SU-DHL-6 (cell line): ENCODE measurements around the gene PEX7.

ENCODE experiments used
- H2AFZ ChIP-seq: fragments of 200-600 bp; sonication (generic); 2 replicates; pipeline ENCODE4 v1.6.1; 2014; ENCODE audit warnings: low read depth, mild to moderate bottlenecking, moderate library complexity, mixed read lengths, antibody characterized with exemption, low read length; ENCODE audit not compliant: severe bottlenecking
- H3F3A ChIP-seq: fragments of 200-600 bp; shearing (Covaris generic); 2 replicates; pipeline ENCODE4 v1.6.0; 2016; ENCODE audit warnings: antibody characterized with exemption, mild to moderate bottlenecking; ENCODE audit not compliant: insufficient read depth
- H3K27ac ChIP-seq: fragments of 200-600 bp; sonication (generic); 2 replicates; pipeline ENCODE4 v1.5.1; 2016; ENCODE audit warnings: low read depth, mild to moderate bottlenecking, low read length, moderate library complexity, mixed read lengths
- H3K27me3 ChIP-seq: fragments of 200-600 bp; sonication (generic), shearing (Covaris generic); 2 replicates; pipeline ENCODE4 v1.6.0; 2014; ENCODE audit warnings: mild to moderate bottlenecking, low read length
- H3K36me3 ChIP-seq: fragments of 200-600 bp; sonication (generic); 2 replicates; pipeline ENCODE4 v1.6.1; 2014; ENCODE audit warnings: mild to moderate bottlenecking, low read length, mixed read lengths
- H3K4me2 ChIP-seq: fragments of 300-600, 200-600 bp; shearing (Covaris generic), sonication (generic); 2 replicates; pipeline ENCODE4 v1.6.0; 2014; ENCODE audit warnings: low read length, low read depth, mild to moderate bottlenecking; ENCODE audit not compliant: poor library complexity, severe bottlenecking
- H3K4me3 ChIP-seq: fragments of 200-600 bp; sonication (generic); 2 replicates; pipeline ENCODE4 v1.5.1; 2014; ENCODE audit warnings: antibody characterized with exemption, low read length, mild to moderate bottlenecking, mixed read lengths; ENCODE audit not compliant: insufficient read depth, poor library complexity, severe bottlenecking
- H3K79me2 ChIP-seq: fragments of 200-600 bp; sonication (generic); 2 replicates; pipeline ENCODE4 v1.6.1; 2014; ENCODE audit warnings: mild to moderate bottlenecking, low read length, moderate library complexity; ENCODE audit not compliant: insufficient read depth
- H3K9ac ChIP-seq: fragments of 200-600 bp; sonication (generic); 2 replicates; pipeline ENCODE4 v1.7.0; 2014; ENCODE audit warnings: mild to moderate bottlenecking, low read length
- H3K9me2 ChIP-seq: fragments of 200-600 bp; sonication (generic); replicated peaks from 2 replicates; pipeline ENCODE4 v1.6.1; 2014; ENCODE audit warnings: low read length; ENCODE audit not compliant: insufficient read depth
- H3K9me3 ChIP-seq: fragments of 200-600 bp; sonication (generic); 2 replicates; pipeline ENCODE4 v1.6.1; 2014; ENCODE audit warnings: low read length, mixed read lengths; ENCODE audit not compliant: insufficient read depth
- H4K20me1 ChIP-seq: fragments of 200-600 bp; sonication (generic); 2 replicates; pipeline ENCODE4 v1.6.1; 2014; ENCODE audit warnings: low read depth, mild to moderate bottlenecking, antibody characterized with exemption, low read length, moderate library complexity, mixed read lengths
- EZH2phosphoT487 ChIP-seq: fragments of 200-600 bp; sonication (generic), shearing (Covaris generic); conservative IDR thresholded peaks from 2 replicates; pipeline ENCODE4 v1.6.1; 2018; ENCODE audit warnings: mild to moderate bottlenecking, antibody characterized with exemption, low read length, moderate library complexity, mixed read lengths
- TF ChIP-seq, protein P1 (sequence below): fragments of 200-600 bp; sonication (generic); IDR thresholded peaks from one replicate; pipeline ENCODE4 v1.5.1; 2017; ENCODE audit warnings: antibody characterized with exemption, mild to moderate bottlenecking, low read length, moderate library complexity; ENCODE audit not compliant: insufficient read depth, poor library complexity, severe bottlenecking

The PEX7 gene

DNA sequence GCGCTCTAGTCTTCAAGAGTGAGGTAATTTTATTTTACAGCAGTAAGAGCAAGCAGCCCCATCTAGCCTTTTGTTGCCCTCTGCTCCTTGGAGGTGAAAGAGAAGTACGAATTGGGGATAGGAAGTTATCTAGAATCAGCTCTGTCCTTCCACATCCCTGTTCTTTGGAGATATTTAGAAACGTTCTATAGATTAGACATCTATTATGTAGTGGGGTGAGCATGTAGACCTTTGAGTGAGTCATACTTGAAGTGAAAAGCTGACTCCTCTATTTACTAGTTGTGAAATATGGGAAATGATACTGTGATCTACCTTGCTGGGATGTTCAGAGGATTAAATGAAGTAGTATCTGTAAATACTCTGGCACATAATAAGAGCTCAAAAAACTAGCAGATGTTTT is 63.7 kb downstream of the PEX7 start:
- Histone ChIP-seq H3K4me3 (no peak overlapping the region), H3K36me3 (no peaks in the 10 kb centered on the region), H3K79me2 (no peaks in the 10 kb centered on the region), H3K9ac (no peak overlapping the region), H3K9me2 (no peaks in the 10 kb centered on the region), H2AFZ (no peak overlapping the region), H3K4me2 (no peak overlapping the region), H3K27me3 (no peaks in the 10 kb centered on the region), H3K9me3 (no peaks in the 10 kb centered on the region), H4K20me1 (no peaks in the 10 kb centered on the region), H3F3A (no peaks in the 10 kb centered on the region), H3K27ac (no peak overlapping the region)
- no peak for TF ChIP-seq EZH2phosphoT487
- TF ChIP-seq, protein P1, sequence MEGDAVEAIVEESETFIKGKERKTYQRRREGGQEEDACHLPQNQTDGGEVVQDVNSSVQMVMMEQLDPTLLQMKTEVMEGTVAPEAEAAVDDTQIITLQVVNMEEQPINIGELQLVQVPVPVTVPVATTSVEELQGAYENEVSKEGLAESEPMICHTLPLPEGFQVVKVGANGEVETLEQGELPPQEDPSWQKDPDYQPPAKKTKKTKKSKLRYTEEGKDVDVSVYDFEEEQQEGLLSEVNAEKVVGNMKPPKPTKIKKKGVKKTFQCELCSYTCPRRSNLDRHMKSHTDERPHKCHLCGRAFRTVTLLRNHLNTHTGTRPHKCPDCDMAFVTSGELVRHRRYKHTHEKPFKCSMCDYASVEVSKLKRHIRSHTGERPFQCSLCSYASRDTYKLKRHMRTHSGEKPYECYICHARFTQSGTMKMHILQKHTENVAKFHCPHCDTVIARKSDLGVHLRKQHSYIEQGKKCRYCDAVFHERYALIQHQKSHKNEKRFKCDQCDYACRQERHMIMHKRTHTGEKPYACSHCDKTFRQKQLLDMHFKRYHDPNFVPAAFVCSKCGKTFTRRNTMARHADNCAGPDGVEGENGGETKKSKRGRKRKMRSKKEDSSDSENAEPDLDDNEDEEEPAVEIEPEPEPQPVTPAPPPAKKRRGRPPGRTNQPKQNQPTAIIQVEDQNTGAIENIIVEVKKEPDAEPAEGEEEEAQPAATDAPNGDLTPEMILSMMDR = no peak

GRCh38 chr6:136887953-136888352 is 65.6 kb downstream of the PEX7 start:
- Histone ChIP-seq H3F3A (no peaks in the 10 kb centered on the region), H3K4me2 (no peak overlapping the region), H3K9me2 (no peaks in the 10 kb centered on the region), H3K27me3 (no peaks in the 10 kb centered on the region), H3K4me3 (no peak overlapping the region), H4K20me1 (no peaks in the 10 kb centered on the region), H3K27ac (no peak overlapping the region), H2AFZ (no peak overlapping the region), H3K79me2 (no peaks in the 10 kb centered on the region), H3K36me3 (no peaks in the 10 kb centered on the region), H3K9me3 (no peaks in the 10 kb centered on the region), H3K9ac (no peak overlapping the region)
- TF ChIP-seq, protein P1 = no peak
- no peak for TF ChIP-seq EZH2phosphoT487

GRCh38 chr6:136889271-136890193 is 67.1 kb downstream of the PEX7 start:
- no peaks in the 10 kb centered on the region for H3F3A ChIP-seq
- H3K9me3 ChIP-seq = no peaks in the 10 kb centered on the region
- H4K20me1 ChIP-seq = no peaks in the 10 kb centered on the region
- no peak overlapping the region for H3K27ac ChIP-seq
- H3K9me2 ChIP-seq = no peaks in the 10 kb centered on the region
- no peaks in the 10 kb centered on the region for H3K27me3 ChIP-seq
- no peak overlapping the region for H2AFZ ChIP-seq
- H3K4me2 ChIP-seq = no peak overlapping the region
- H3K79me2 ChIP-seq = no peaks in the 10 kb centered on the region
- H3K36me3 ChIP-seq = no peaks in the 10 kb centered on the region
- no peak for TF ChIP-seq EZH2phosphoT487
- TF ChIP-seq, protein P1 = no peak
- no peak overlapping the region for H3K4me3 ChIP-seq
- no peak overlapping the region for H3K9ac ChIP-seq
